ENCODE data around the gene TRAF7. TPM values are rescaled to one million over a fixed set of nuclear protein-coding genes. Genes with fewer than 3 reads are reported as not detected.

TRAF7 gene
- total and polyA plus RNA-seq, 2 of the 13 experiments (the other 11 are each of a cell fraction or from before 2014, with no cell fraction given), result 47.9 to 65.6 TPM

GRCh38 chr16:2147981-2148671 lies 7.5 kb upstream of the TRAF7 start, which contains the start of gene RAB26 (continued):
- TF ChIP-seq ZBED4 (CRISPR knock-in tag; IDR thresholded peaks at IDR 0.05; ENCODE audit: borderline replicate concordance), result peak; percentile 39; the same call in 1 of the 2 replicates
- peak; percentile 40; the same call in 1 of the 2 replicates for TF ChIP-seq MAX (IDR thresholded peaks at IDR 0.05)
- TF ChIP-seq CBX2 (IDR thresholded peaks at IDR 0.05; ENCODE audit: low read depth, low read length), result no peak
- no peak for TF ChIP-seq CBX2 (CRISPR knock-in tag; IDR thresholded peaks at IDR 0.05; ENCODE audit: low read depth)
- TF ChIP-seq CENPT (CRISPR knock-in tag; IDR thresholded peaks at IDR 0.05; ENCODE audit: low read depth), result no peak
- no peak for TF ChIP-seq GMEB2 (CRISPR knock-in tag; IDR thresholded peaks at IDR 0.05; ENCODE audit: low read depth)
- TF ChIP-seq FUBP1 (CRISPR knock-in tag; IDR thresholded peaks at IDR 0.05; ENCODE audit: borderline replicate concordance), result no peak
- no peak for TF ChIP-seq ZNF709 (CRISPR knock-in tag; IDR thresholded peaks at IDR 0.05)
- TF ChIP-seq ZC3H13 (CRISPR knock-in tag; IDR thresholded peaks at IDR 0.05), result no peak
- no peak for TF ChIP-seq RARG (CRISPR knock-in tag; IDR thresholded peaks at IDR 0.05; ENCODE audit: low read depth)
- TF ChIP-seq ARID5B (CRISPR knock-in tag; IDR thresholded peaks at IDR 0.05), result peak; percentile 41; the same call in 1 of the 2 replicates
- no peak for TF ChIP-seq ZNF891 (CRISPR knock-in tag; IDR thresholded peaks at IDR 0.05)
